RWPE2 (cell line): ENCODE results near the gene CTNNA1.

Experiments used
- ATAC-seq: fragments of 200-7000 bp; cut with Tn5 transposase; 3 replicates; pipeline ENCODE4 v1.9.1; 2021; ENCODE audit warnings: low read depth
- DNase-seq: peaks from one replicate; pipeline ENCODE4 v3.0.0-alpha.2; 2020; ENCODE audit warnings: low spot score
- H3K27ac ChIP-seq: fragments of 450-650 bp; 2 replicates; pipeline ENCODE4 v1.5.1; 2017; ENCODE audit warnings: mild to moderate bottlenecking; ENCODE audit not compliant: poor library complexity, severe bottlenecking
- H3K27me3 ChIP-seq: fragments of 250-450 bp; sonication (Bioruptor Pico); 2 replicates; pipeline ENCODE4 v1.5.1; 2021; ENCODE audit warnings: mild to moderate bottlenecking, moderate library complexity; ENCODE audit not compliant: insufficient read depth, poor library complexity, severe bottlenecking
- H3K36me3 ChIP-seq: fragments of 250-450 bp; sonication (Bioruptor Pico); 2 replicates; pipeline ENCODE4 v1.5.1; 2020; ENCODE audit warnings: low read depth, mild to moderate bottlenecking, moderate library complexity
- H3K4me1 ChIP-seq: fragments of 250-450 bp; sonication (Bioruptor Pico); 2 replicates; pipeline ENCODE4 v1.5.1; 2021; ENCODE audit warnings: mild to moderate bottlenecking, moderate library complexity; ENCODE audit not compliant: insufficient read depth, poor library complexity, severe bottlenecking
- H3K4me3 ChIP-seq: fragments of 250-450 bp; sonication (Bioruptor Pico); 2 replicates; pipeline ENCODE4 v1.5.1; 2021; ENCODE audit warnings: mild to moderate bottlenecking, moderate library complexity; ENCODE audit not compliant: severe bottlenecking
- H3K9me3 ChIP-seq: fragments of 250-450 bp; sonication (Bioruptor Pico); 2 replicates; pipeline ENCODE4 v1.5.1; 2021; ENCODE audit warnings: mild to moderate bottlenecking, moderate library complexity; ENCODE audit not compliant: severe bottlenecking
- TF ChIP-seq, protein P1 (sequence below): fragments of 450-650 bp; IDR thresholded peaks from one replicate; pipeline ENCODE4 v1.5.1; 2017; ENCODE audit warnings: mild to moderate bottlenecking, moderate library complexity; ENCODE audit not compliant: poor library complexity, severe bottlenecking

Gene CTNNA1

DNA sequence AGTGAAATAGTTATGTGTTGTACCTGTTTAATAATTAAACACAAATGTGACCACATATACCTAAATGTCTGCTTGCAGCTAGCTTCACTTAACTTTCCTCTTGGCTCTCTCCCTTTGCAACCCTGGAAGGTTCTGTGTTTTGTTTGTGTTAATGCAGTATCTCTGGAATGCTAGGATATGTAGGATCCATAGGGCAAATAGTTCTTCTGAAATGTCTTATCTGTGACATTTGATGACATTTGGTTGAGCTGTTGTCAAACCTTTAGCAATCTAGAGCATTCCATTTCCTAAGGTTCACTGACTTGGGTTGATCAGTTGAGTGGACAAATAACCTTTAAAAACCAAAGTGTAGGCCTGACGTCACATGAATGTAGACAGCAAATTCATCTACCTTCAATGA is 21.8 kb downstream of the CTNNA1 start:
- H3K4me3 ChIP-seq = no peak overlapping the region
- H3K36me3 ChIP-seq = peaks cover 45% of the 10 kb centered on the region
- H3K27ac ChIP-seq = no peak overlapping the region
- no peaks in the 10 kb centered on the region for H3K27me3 ChIP-seq
- TF ChIP-seq, protein P1, sequence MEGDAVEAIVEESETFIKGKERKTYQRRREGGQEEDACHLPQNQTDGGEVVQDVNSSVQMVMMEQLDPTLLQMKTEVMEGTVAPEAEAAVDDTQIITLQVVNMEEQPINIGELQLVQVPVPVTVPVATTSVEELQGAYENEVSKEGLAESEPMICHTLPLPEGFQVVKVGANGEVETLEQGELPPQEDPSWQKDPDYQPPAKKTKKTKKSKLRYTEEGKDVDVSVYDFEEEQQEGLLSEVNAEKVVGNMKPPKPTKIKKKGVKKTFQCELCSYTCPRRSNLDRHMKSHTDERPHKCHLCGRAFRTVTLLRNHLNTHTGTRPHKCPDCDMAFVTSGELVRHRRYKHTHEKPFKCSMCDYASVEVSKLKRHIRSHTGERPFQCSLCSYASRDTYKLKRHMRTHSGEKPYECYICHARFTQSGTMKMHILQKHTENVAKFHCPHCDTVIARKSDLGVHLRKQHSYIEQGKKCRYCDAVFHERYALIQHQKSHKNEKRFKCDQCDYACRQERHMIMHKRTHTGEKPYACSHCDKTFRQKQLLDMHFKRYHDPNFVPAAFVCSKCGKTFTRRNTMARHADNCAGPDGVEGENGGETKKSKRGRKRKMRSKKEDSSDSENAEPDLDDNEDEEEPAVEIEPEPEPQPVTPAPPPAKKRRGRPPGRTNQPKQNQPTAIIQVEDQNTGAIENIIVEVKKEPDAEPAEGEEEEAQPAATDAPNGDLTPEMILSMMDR = no peak
- H3K9me3 ChIP-seq = no peaks in the 10 kb centered on the region
- no peak for ATAC-seq
- no peak for DNase-seq
- H3K4me1 ChIP-seq = no peaks in the 10 kb centered on the region

DNA sequence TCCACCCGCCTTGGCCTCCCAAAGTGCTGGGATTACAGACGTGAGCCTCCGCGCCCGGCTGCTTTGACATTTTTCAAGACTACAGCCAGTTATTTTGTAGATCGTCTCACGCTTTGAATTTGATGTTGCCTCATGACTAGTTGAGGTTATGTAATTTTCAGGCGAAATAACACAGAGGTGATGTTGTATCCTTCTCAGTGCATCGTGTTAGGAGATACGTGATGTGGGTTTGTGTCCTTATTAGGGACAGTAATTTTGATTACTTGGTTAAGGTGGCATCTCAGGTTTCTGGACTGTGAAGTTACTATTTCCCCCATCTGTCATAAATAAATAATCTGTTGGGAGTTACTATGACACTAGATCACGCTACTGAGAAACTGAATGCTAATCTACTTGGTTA is 25.0 kb downstream of the CTNNA1 start:
- Histone ChIP-seq H3K27me3 (no peaks in the 10 kb centered on the region), H3K9me3 (no peaks in the 10 kb centered on the region), H3K27ac (no peak overlapping the region), H3K4me3 (no peak overlapping the region), H3K4me1 (no peaks in the 10 kb centered on the region), H3K36me3 (peaks cover 63% of the 10 kb centered on the region)
- TF ChIP-seq, protein P1 = no peak
- DNase-seq = no peak
- ATAC-seq = no peak

DNA sequence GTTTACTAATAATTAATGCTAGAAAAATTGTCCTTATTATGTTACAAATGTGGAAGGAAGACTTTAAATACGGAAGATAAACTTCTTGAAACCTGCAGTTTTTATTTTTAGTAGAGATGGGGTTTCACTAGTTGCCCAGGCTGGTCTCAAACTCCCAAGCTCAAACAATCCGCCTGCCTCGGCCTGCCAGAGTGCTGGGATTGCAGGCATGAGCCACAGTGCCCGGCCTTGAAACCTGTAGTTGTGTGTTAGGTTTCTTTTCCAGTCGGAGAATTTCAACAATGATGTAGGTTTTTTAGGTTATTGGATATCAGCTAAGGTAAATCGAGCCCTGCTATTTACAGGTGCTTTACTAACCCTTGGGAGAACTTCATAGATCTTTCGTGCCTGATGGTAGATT is 30.8 kb downstream of the CTNNA1 start:
- H3K9me3 ChIP-seq = no peaks in the 10 kb centered on the region
- H3K4me1 ChIP-seq = no peaks in the 10 kb centered on the region
- no peak overlapping the region for H3K27ac ChIP-seq
- no peak for DNase-seq
- H3K4me3 ChIP-seq = no peak overlapping the region
- H3K27me3 ChIP-seq = no peaks in the 10 kb centered on the region
- TF ChIP-seq, protein P1 = no peak
- ATAC-seq = no peak
- H3K36me3 ChIP-seq = peaks cover 84% of the 10 kb centered on the region

DNA sequence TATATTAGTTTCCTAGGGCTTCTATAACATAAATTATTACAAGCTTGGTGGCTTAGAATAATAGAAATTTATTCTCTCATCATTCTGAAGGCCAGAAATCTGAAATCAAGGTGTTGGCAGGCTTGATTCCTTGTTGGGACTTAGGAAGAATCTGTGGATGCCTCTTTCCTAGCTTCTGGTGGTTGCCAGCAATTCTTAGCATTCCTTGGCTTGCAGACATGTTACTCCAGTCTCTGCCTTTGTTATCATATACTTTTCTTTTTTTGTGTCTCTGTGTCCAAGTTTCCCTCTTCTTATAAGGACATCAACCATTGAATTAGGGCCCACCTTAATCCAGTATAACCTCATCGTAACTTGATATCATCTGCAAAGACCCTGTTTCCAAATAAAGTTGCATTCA is 31.4 kb downstream of the CTNNA1 start:
- DNase-seq = no peak
- H3K4me1 ChIP-seq = no peaks in the 10 kb centered on the region
- H3K36me3 ChIP-seq = peaks cover 85% of the 10 kb centered on the region
- no peak overlapping the region for H3K4me3 ChIP-seq
- TF ChIP-seq, protein P1 = no peak
- H3K27ac ChIP-seq = no peak overlapping the region
- H3K9me3 ChIP-seq = no peaks in the 10 kb centered on the region
- no peak for ATAC-seq
- no peaks in the 10 kb centered on the region for H3K27me3 ChIP-seq

DNA sequence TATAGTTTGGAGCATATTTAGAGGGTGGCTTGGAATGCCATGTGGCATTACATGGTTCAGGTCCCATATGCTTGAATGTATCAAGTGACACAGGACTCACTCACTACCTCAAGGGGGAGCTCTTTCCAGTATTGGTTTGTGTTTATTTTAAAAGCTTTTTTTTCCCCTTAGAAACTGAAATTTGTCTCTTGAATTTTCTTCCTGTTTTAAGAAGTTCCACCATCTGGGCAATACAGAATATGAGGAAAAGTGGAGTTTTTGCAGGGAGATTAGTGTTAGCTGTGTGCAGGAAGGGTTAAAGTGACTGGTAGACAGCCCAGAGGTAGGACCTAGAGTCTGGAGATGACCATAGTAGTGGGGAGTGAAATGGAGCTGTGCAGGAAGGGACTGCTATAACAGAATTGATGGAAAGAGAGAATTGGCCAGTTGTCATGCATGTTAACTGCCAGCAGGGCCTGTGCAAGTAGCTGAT is 36.6 kb downstream of the CTNNA1 start:
- no peaks in the 10 kb centered on the region for H3K27me3 ChIP-seq
- no peak overlapping the region for H3K4me3 ChIP-seq
- no peaks in the 10 kb centered on the region for H3K9me3 ChIP-seq
- TF ChIP-seq, protein P1 = peak; percentile 84
- peaks cover 3% of the 10 kb centered on the region for H3K4me1 ChIP-seq
- no peak overlapping the region for H3K27ac ChIP-seq
- peak; percentile 66 for ATAC-seq
- no peak for DNase-seq
- H3K36me3 ChIP-seq = peaks cover 54% of the 10 kb centered on the region
